ENCODE results near the gene C19orf33.
"Not testable (repeated sequence)": the region's sequence is repeated elsewhere in the genome, so short reads cannot be mapped to it uniquely, and the experiment has no call there.

Gene C19orf33

GRCh38 chr19:38303517-38304351, at the start of gene C19orf33:
Gene C19orf33 (plus strand): TSS chr19:38304251. CDS start chr19:38304262, 11 bp downstream.
- no peak for DNase-seq (ENCODE audit: low read depth)

GRCh38 chr19:38255383-38256014, 48.6 kb upstream of the C19orf33 start:
- no peak for DNase-seq (ENCODE audit: low read depth)

GRCh38 chr19:38261942-38262341, 42.1 kb upstream of the C19orf33 start:
- not testable (repeated sequence) for DNase-seq (ENCODE audit: low read depth)

GRCh38 chr19:38262585-38263268, 41.3 kb upstream of the C19orf33 start:
- DNase-seq (ENCODE audit: low read depth): no peak

GRCh38 chr19:38263689-38264485, 40.2 kb upstream of the C19orf33 start:
- DNase-seq (ENCODE audit: low read depth): peak; percentile 40

GRCh38 chr19:38264486-38265212, 39.4 kb upstream of the C19orf33 start, which contains the start of gene SPINT2:
Gene SPINT2 (plus strand): TSS chr19:38264573. CDS start chr19:38264893, 320 bp downstream.
- peak; percentile 7 for DNase-seq (ENCODE audit: low read depth)

- DNase-seq (ENCODE audit: low read depth): no peak
These were observed 38.7 kb upstream of the C19orf33 start for GRCh38 chr19:38265213-38265861.

- no peak for DNase-seq (ENCODE audit: low read depth)
These were observed 38.1 kb upstream of the C19orf33 start for GRCh38 chr19:38265921-38266429.

GRCh38 chr19:38266981-38267597, 37.0 kb upstream of the C19orf33 start:
- no peak for DNase-seq (ENCODE audit: low read depth)

- no peak for DNase-seq (ENCODE audit: low read depth)
These were observed 36.1 kb upstream of the C19orf33 start for GRCh38 chr19:38267761-38268483.

GRCh38 chr19:38268539-38268938, 35.5 kb upstream of the C19orf33 start:
- no peak for DNase-seq (ENCODE audit: low read depth)

- no peak for DNase-seq (ENCODE audit: low read depth)
These were observed 33.4 kb upstream of the C19orf33 start for GRCh38 chr19:38270587-38271167.

- no peak for DNase-seq (ENCODE audit: low read depth)
These were observed 30.6 kb upstream of the C19orf33 start for GRCh38 chr19:38273499-38273898.

- DNase-seq (ENCODE audit: low read depth): no peak
These were observed 29.3 kb upstream of the C19orf33 start for GRCh38 chr19:38274739-38275138.

- DNase-seq (ENCODE audit: low read depth): no peak
These were observed 27.0 kb upstream of the C19orf33 start for GRCh38 chr19:38276942-38277517.

- no peak for DNase-seq (ENCODE audit: low read depth)
These were observed 26.5 kb upstream of the C19orf33 start for GRCh38 chr19:38277549-38277948.

- no peak for DNase-seq (ENCODE audit: low read depth)
These were observed 25.9 kb upstream of the C19orf33 start for GRCh38 chr19:38277969-38278680.

- no peak for DNase-seq (ENCODE audit: low read depth)
These were observed 25.3 kb upstream of the C19orf33 start for GRCh38 chr19:38278751-38279150.
